H1 (cell line): ENCODE results near the gene GDNF.

Source experiments
- CTCF ChIP-seq, 3 experiments: IDR thresholded peaks; 1 replicate in 2 of 3; 2 replicates in 1 of 3; pipeline versions ENCODE4 v1.5.1 to v1.6.1; 2011; ENCODE audit warnings: low read length in 3 of 3, mild to moderate bottlenecking in 3 of 3, inconsistent platforms in 2 of 3, low read depth in 1 of 3, moderate library complexity in 1 of 3; ENCODE audit not compliant: insufficient read depth in 1 of 3; ENCODE audit errors: control extremely low read depth in 1 of 3
- EZH2 ChIP-seq: fragments of 200-600 bp; sonication (generic); IDR thresholded peaks from 2 replicates; pipeline ENCODE4 v1.7.1; 2012; ENCODE audit warnings: low read depth, mild to moderate bottlenecking, moderate library complexity, low read length, inconsistent platforms; ENCODE audit not compliant: severe bottlenecking
- POLR2A ChIP-seq, 2 experiments: IDR thresholded peaks; 1 replicate in 1 of 2; 2 replicates in 1 of 2; pipeline ENCODE4 v1.6.1; 2011; ENCODE audit warnings: low read depth in 2 of 2, low read length in 2 of 2, mild to moderate bottlenecking in 2 of 2; ENCODE audit errors: control extremely low read depth in 1 of 2
- POLR2AphosphoS5 ChIP-seq: IDR thresholded peaks from 2 replicates; pipeline ENCODE4 v1.6.1; 2011; ENCODE audit warnings: low read depth, low read length
- TBP ChIP-seq: IDR thresholded peaks from 2 replicates; pipeline ENCODE4 v1.6.1; 2011; ENCODE audit warnings: low read depth, low read length, improper control_type of control experiment
- ZNF274 ChIP-seq: IDR thresholded peaks from 2 replicates; pipeline ENCODE4 v1.7.0; 2012; ENCODE audit warnings: low read length, borderline replicate concordance; ENCODE audit errors: extremely low read depth

DNA sequence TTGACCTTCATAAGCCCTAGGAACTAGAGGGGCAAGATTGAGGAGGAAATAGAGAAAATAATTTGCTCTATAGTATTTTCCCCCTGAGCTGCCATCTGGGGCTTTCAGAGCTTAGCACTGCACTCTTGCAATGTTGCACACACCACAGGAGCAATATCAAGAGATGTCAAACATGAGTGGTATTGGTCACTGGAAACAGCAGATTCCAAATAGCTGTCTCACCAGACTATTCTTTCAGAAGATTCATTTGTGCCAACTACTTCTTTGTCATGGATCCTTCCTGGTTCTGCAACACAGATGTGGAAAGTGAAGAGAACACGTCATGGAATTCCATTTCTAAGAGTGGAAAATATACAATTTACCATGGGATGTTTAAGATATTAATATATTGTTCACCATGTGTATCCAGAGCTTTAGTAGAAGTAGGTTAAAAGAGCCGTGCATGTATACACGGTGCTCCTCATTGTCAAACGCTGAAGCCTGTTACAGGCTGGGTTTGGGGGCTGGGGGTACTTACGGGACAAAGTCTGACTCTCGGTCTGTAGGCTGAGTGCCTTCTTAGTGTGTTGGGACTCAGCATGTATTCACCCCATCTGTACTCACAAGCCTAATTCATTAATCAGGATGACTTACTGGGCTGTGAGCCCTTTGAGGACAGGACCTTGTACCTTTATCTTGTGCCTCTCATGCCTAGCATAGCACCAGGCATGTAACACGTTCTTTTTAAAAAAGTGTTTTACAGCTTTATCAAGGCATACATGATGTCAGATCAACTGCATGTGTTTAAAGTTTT is 31.4 kb upstream of the GDNF start:
- TF ChIP-seq ZNF274: no peak
- no peak for TF ChIP-seq CTCF (IDR thresholded peaks at IDR 0.05; ENCODE audit: control extremely low read depth in 1 of 3, insufficient read depth in 1 of 3, low read depth in 1 of 3, low read length in 3 of 3)
- no peak for TF ChIP-seq TBP
- TF ChIP-seq POLR2A (IDR thresholded peaks at IDR 0.05; ENCODE audit: control extremely low read depth in 1 of 2, low read depth in 2 of 2, low read length in 2 of 2): no peak
- TF ChIP-seq POLR2AphosphoS5: no peak
- TF ChIP-seq EZH2: no peak
